ENCODE data around the gene HLA-B.

The HLA-B gene

DNA sequence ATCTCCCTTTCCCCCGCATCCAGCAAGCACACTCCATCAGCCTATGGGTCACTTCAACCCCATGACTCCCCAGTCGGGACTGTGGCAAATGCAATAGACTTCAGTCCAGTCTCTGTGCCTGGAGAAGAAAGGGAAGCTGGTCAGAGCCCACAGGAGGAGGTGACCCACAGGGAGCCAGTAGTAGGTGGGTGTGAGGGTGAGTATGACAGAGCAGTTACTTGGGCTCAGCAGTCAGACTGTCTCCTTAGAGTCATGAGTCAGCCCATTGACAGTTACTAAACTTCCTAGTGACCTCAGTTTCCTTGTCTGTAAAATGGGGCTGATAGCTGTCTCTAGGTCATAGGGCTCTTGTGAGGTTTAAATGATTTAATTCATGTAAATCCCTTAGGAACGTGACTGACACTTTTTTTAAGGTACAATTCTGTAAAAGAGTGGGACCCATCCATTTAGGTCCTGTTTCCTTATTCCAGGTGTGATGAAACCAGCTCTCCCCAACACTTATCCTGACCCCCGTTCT is 51.2 kb downstream of the HLA-B start:
- DNase-seq: no peak

DNA sequence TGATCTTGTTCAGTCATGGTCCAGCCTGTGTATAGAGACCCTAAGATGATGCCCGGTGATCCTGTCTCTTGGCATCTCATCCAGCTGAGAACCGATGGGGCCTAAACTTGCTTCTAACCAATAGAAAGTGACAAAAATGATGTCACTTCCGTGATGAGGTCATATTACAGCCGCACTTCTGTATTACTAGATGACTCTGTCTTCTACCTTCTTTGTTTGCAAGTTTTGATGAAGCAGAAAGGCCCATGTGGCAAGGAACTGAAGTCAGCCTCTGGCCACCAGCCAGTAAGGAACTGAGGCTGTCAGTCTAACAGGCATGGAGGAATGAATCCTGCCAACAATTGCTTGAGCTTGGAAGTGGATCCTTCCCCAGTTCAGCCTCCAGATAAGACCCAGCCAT is 52.3 kb downstream of the HLA-B start:
- no peak for DNase-seq

Measured in T-helper 2 cell (primary cell).